Measurements from ENCODE around the gene MPV17L2. TPM values are rescaled to one million over a fixed set of nuclear protein-coding genes. Genes with fewer than 3 reads are reported as not detected.

MPV17L2 gene
- total RNA-seq, 1 experiment from 2014 or later = 11.2 TPM

- BruUV-seq (replicated peaks) = no TSS peak
- Histone ChIP-seq H2AFZ (peak within 1 kb of the TSS; percentile 92), H3F3A (ENCODE audit: insufficient read depth, low read depth) (peaks cover 10% of the 10 kb centered on the region; the same call in 1 of the 2 replicates), H3K36me3 (ENCODE audit: low read depth) (no peaks in the 10 kb centered on the region), H3K4me2 (peak within 1 kb of the TSS; percentile 94), H3K27ac (peak within 1 kb of the TSS; percentile 46), H4K20me1 (ENCODE audit: insufficient read depth) (no peaks in the 10 kb centered on the region), H3K9me3 (ENCODE audit: insufficient read depth, low read depth) (no peaks in the 10 kb centered on the region), H3K4me3 (peak within 1 kb of the TSS; percentile 73), H3K79me2 (ENCODE audit: low read depth) (no peaks in the 10 kb centered on the region), H3K4me1 (replicated peaks; ENCODE audit: insufficient read depth) (peaks cover 13% of the 10 kb centered on the region), H3K27me3 (ENCODE audit: insufficient read depth, low read depth) (no peaks in the 10 kb centered on the region), H3K9me2 (ENCODE audit: insufficient read depth) (no peaks in the 10 kb centered on the region)
- peak; percentile 99 to 100 for DNase-seq
- ChIA-PET CTCF (interaction anchor here (0.6 to 1.0 kb wide), 6 partner anchors 17 to 215 kb away, joined by 3 to 5 read pairs (median 4); partner anchors contain the start of gene SSBP4), POLR2A (ENCODE audit: unreplicated experiment) (interaction anchor here (0.7 to 1.0 kb wide), 3 partner anchors 21 to 76 kb away, joined by 3 to 4 read pairs (median 3); no protein-coding TSS in a partner anchor)
- intact Hi-C loops (cut with micrococcal nuclease; ENCODE audit: unreplicated experiment) = loop anchor here (1.0 kb wide), 2 partner anchors 12 to 124 kb away; no protein-coding TSS in a partner anchor
- TF ChIP-seq EZH2 (IDR thresholded peaks at IDR 0.05; ENCODE audit: low read depth) = no peak
- TF ChIP-seq, protein P1, sequence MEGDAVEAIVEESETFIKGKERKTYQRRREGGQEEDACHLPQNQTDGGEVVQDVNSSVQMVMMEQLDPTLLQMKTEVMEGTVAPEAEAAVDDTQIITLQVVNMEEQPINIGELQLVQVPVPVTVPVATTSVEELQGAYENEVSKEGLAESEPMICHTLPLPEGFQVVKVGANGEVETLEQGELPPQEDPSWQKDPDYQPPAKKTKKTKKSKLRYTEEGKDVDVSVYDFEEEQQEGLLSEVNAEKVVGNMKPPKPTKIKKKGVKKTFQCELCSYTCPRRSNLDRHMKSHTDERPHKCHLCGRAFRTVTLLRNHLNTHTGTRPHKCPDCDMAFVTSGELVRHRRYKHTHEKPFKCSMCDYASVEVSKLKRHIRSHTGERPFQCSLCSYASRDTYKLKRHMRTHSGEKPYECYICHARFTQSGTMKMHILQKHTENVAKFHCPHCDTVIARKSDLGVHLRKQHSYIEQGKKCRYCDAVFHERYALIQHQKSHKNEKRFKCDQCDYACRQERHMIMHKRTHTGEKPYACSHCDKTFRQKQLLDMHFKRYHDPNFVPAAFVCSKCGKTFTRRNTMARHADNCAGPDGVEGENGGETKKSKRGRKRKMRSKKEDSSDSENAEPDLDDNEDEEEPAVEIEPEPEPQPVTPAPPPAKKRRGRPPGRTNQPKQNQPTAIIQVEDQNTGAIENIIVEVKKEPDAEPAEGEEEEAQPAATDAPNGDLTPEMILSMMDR (conservative IDR thresholded peaks at IDR 0.05) = no peak
These were observed 10.9 kb downstream of the MPV17L2 start, which contains the start of gene RAB3A for GRCh38 chr19:18203863-18204393. RAB3A (minus strand) TSS chr19:18204042; CDS start chr19:18202740, 1,302 bp downstream.

- Histone ChIP-seq H3K9me2 (ENCODE audit: insufficient read depth) (no peaks in the 10 kb centered on the region), H3K4me3 (peak overlapping the region; percentile 73), H3F3A (ENCODE audit: insufficient read depth, low read depth) (peaks cover 10% of the 10 kb centered on the region; the same call in 1 of the 2 replicates), H3K4me1 (replicated peaks; ENCODE audit: insufficient read depth) (peaks cover 13% of the 10 kb centered on the region), H3K9me3 (ENCODE audit: insufficient read depth, low read depth) (no peaks in the 10 kb centered on the region), H4K20me1 (ENCODE audit: insufficient read depth) (no peaks in the 10 kb centered on the region), H3K36me3 (ENCODE audit: low read depth) (no peaks in the 10 kb centered on the region), H3K79me2 (ENCODE audit: low read depth) (no peaks in the 10 kb centered on the region), H3K4me2 (peak overlapping the region; percentile 83), H3K27me3 (ENCODE audit: insufficient read depth, low read depth) (no peaks in the 10 kb centered on the region), H3K27ac (peak overlapping the region; percentile 46), H2AFZ (peak overlapping the region; percentile 92)
- POLR2A ChIA-PET (ENCODE audit: unreplicated experiment) = interaction anchor here (0.6 to 1.0 kb wide), 4 partner anchors 20 to 75 kb away, joined by 3 to 5 read pairs (median 4); no protein-coding TSS in a partner anchor
- TF ChIP-seq EZH2 (IDR thresholded peaks at IDR 0.05; ENCODE audit: low read depth) = no peak
- TF ChIP-seq, protein P1 (conservative IDR thresholded peaks at IDR 0.05) = no peak
- DNase-seq = peak in 1 of 2 experiments; percentile 73
- CTCF ChIA-PET = interaction anchor here (0.5 to 1.1 kb wide), 7 partner anchors 22 to 215 kb away, joined by 3 to 21 read pairs (median 5); partner anchors contain the start of gene SSBP4
- TSS peak; percentile 66 for BruUV-seq (replicated peaks)
- intact Hi-C loops (cut with micrococcal nuclease; ENCODE audit: unreplicated experiment) = loop anchor here (1.0 kb wide), 2 partner anchors 12 to 124 kb away; no protein-coding TSS in a partner anchor
These were observed 11.6 kb downstream of the MPV17L2 start for GRCh38 chr19:18204394-18205199.

- DNase-seq = peak; percentile 50 to 54
- H3F3A ChIP-seq (ENCODE audit: insufficient read depth, low read depth) = peaks cover 17% of the 10 kb centered on the region; the same call in 1 of the 2 replicates
- no peaks in the 10 kb centered on the region for H4K20me1 ChIP-seq (ENCODE audit: insufficient read depth)
- H3K9me2 ChIP-seq (ENCODE audit: insufficient read depth) = no peaks in the 10 kb centered on the region
- intact Hi-C loops (cut with micrococcal nuclease; ENCODE audit: unreplicated experiment) = no loop called here
- H3K4me1 ChIP-seq (replicated peaks; ENCODE audit: insufficient read depth) = peaks cover 13% of the 10 kb centered on the region
- BruUV-seq (replicated peaks) = no TSS peak
- peak overlapping the region; percentile 92 for H2AFZ ChIP-seq
- peak overlapping the region; percentile 73 for H3K4me3 ChIP-seq
- no peaks in the 10 kb centered on the region for H3K79me2 ChIP-seq (ENCODE audit: low read depth)
- ChIA-PET CTCF (interaction anchor here (0.5 to 1.1 kb wide), 4 partner anchors 23 to 273 kb away, joined by 3 to 7 read pairs (median 4); partner anchors contain the start of gene CCDC124), POLR2A (ENCODE audit: unreplicated experiment) (interaction anchor here (0.6 kb wide), 1 partner anchor 74 kb away, joined by 5 read pairs; no protein-coding TSS in a partner anchor)
- no peaks in the 10 kb centered on the region for H3K9me3 ChIP-seq (ENCODE audit: insufficient read depth, low read depth)
- H3K27me3 ChIP-seq (ENCODE audit: insufficient read depth, low read depth) = no peaks in the 10 kb centered on the region
- peak overlapping the region; percentile 46 for H3K27ac ChIP-seq
- no peak for TF ChIP-seq EZH2 (IDR thresholded peaks at IDR 0.05; ENCODE audit: low read depth)
- TF ChIP-seq, protein P1 (conservative IDR thresholded peaks at IDR 0.05) = no peak
- no peaks in the 10 kb centered on the region for H3K36me3 ChIP-seq (ENCODE audit: low read depth)
- H3K4me2 ChIP-seq = peak overlapping the region; percentile 83
These were observed 12.3 kb downstream of the MPV17L2 start for GRCh38 chr19:18205200-18205892.

All from PC-9 (cell line).